Peyer's patch (tissue), 4 donors: ENCODE measurements around the gene TMPRSS15. TPM values are rescaled to one million over a fixed set of nuclear protein-coding genes. Genes with fewer than 3 reads are reported as not detected.

ENCODE experiments used
- DNase-seq, 3 donors: peaks; one replicate each; pipeline ENCODE4 v3.0.0-alpha.2; 2017 to 2019
- H3K27ac ChIP-seq, 4 donors: fragments of 200-600 bp; sonication (generic); one replicate each; pipeline ENCODE4 v1.5.1; 2016 to 2019
- H3K27me3 ChIP-seq, 2 donors: fragments of 200-600 bp; sonication (generic); one replicate each; pipeline ENCODE4 v1.5.1; 2019
- H3K36me3 ChIP-seq, 3 donors: fragments of 200-600 bp; sonication (generic); one replicate each; pipeline ENCODE4 v1.5.1; 2016 to 2019
- H3K4me1 ChIP-seq, 4 donors: fragments of 200-600 bp; sonication (generic); one replicate each; pipeline ENCODE4 v1.5.1; 2016 to 2019
- H3K4me3 ChIP-seq, 4 donors: fragments of 200-600 bp; sonication (generic); 1 replicate in 3 of 4; 2 replicates in 1 of 4; pipeline ENCODE4 v1.5.1; 2016 to 2019; ENCODE audit warnings: mild to moderate bottlenecking in 1 of 4
- H3K9me3 ChIP-seq, 4 donors: fragments of 200-600 bp; sonication (generic); one replicate each; pipeline ENCODE4 v1.5.1; 2016 to 2019; ENCODE audit warnings: mild to moderate bottlenecking in 1 of 4
- CTCF ChIP-seq, 6 experiments: fragments of 450-650 bp in 4 of 6; fragments of 200-600 bp in 2 of 6; sonication (generic) in 1 of 6; IDR thresholded peaks; one replicate each; pipeline ENCODE4 v1.5.1; 2017 to 2019; ENCODE audit warnings: antibody characterized with exemption in 6 of 6, mild to moderate bottlenecking in 3 of 6, moderate library complexity in 1 of 6
- POLR2A ChIP-seq, 2 donors: fragments of 450-650 bp; IDR thresholded peaks; one replicate each; pipeline ENCODE4 v1.5.1; 2017; ENCODE audit warnings: antibody characterized with exemption in 2 of 2, mild to moderate bottlenecking in 2 of 2, moderate library complexity in 2 of 2
- total RNA-seq, 4 donors: library from RNA; depleted of rRNA; stranded (reverse); fragments of >200 nt; gene quantifications; one replicate each; pipeline ENCODE4 v1.1.0, GENCODE V29; 2016

The TMPRSS15 gene
- total RNA-seq, 4 donors from 2014 or later = 18.0 to 70.0 (median 39.9) TPM; not detected in 1

DNA sequence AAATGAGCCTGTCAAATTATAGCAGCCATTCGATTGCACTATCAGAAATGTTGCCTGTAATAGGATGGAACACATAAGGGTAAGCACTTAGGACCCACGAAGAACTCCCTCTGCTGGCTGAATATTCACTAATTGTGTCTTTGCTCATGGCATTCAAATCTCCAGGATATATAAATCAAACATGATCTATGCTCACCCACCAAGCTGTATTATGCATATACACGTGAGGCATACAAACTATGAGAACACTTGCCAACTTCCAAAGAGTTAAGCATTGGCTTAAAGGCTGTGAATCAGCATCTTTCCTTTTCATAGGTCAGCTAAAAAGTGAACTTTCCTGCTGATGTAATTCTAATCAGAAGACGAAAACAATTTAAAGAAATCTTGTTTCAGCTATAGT, 34.5 kb downstream of the TMPRSS15 start:
- no peaks in the 10 kb centered on the region for H3K27me3 ChIP-seq
- no peak overlapping the region for H3K4me3 ChIP-seq
- no peaks in the 10 kb centered on the region for H3K36me3 ChIP-seq
- no peaks in the 10 kb centered on the region for H3K9me3 ChIP-seq
- no peak for DNase-seq
- no peaks in the 10 kb centered on the region for H3K4me1 ChIP-seq
- no peak overlapping the region for H3K27ac ChIP-seq
- TF ChIP-seq POLR2A (IDR thresholded peaks at IDR 0.05) (no peak), CTCF (IDR thresholded peaks at IDR 0.05) (no peak)

GRCh38 chr21:18368205-18368604, 35.4 kb downstream of the TMPRSS15 start:
- Histone ChIP-seq H3K27me3 (no peaks in the 10 kb centered on the region), H3K27ac (no peak overlapping the region), H3K4me1 (no peaks in the 10 kb centered on the region), H3K36me3 (no peaks in the 10 kb centered on the region), H3K4me3 (no peak overlapping the region), H3K9me3 (no peaks in the 10 kb centered on the region)
- no peak for DNase-seq
- TF ChIP-seq CTCF (IDR thresholded peaks at IDR 0.05) = no peak
- TF ChIP-seq POLR2A (IDR thresholded peaks at IDR 0.05) = no peak

DNA sequence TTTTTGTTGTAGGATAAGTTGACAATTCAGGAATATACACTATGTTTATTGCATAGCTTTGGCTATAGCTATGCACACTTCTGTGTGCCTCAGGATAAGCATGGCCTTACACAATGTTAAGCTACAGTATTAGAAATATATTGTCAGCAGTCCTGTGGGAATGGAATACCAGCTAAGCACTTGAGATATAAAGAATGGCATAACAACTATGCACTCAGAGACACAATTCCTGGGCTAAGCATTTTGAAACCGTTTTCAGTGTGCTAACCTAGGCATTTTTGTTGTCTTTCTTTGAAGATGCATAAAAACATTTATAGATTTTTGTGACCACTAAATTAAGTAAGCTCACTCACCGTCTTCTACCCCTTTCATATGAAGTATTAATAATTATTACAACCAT, 46.8 kb downstream of the TMPRSS15 start:
- TF ChIP-seq CTCF (IDR thresholded peaks at IDR 0.05) (no peak), POLR2A (IDR thresholded peaks at IDR 0.05) (no peak)

DNA sequence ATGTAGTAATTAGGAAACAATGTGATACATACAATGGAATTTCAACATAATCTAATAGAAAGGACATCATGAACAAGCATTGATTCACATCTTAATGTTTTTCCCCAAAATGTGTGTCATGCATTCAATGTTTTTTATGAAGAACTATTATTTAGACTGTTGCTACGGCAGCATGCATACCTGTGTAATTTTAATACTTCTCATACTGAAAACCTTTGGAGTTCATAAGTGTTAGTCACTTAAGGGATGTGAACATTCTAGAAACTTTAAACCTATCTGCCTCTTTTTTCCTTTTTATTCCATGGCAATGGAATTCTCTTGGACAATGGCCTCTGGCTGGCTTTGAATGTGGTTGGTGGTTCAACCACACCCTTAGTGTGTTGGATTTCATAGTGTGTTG, 48.6 kb downstream of the TMPRSS15 start:
- DNase-seq = no peak
- Histone ChIP-seq H3K9me3 (no peaks in the 10 kb centered on the region), H3K27ac (no peak overlapping the region), H3K36me3 (no peaks in the 10 kb centered on the region), H3K4me3 (no peak overlapping the region), H3K4me1 (no peaks in the 10 kb centered on the region), H3K27me3 (no peaks in the 10 kb centered on the region)
- TF ChIP-seq CTCF (IDR thresholded peaks at IDR 0.05) (no peak), POLR2A (IDR thresholded peaks at IDR 0.05) (no peak)

More for the DNA sequence above, 46.8 kb downstream of the TMPRSS15 start:
- DNase-seq = no peak
- H3K27me3 ChIP-seq = no peaks in the 10 kb centered on the region
- no peaks in the 10 kb centered on the region for H3K36me3 ChIP-seq
- no peak overlapping the region for H3K27ac ChIP-seq
- H3K4me1 ChIP-seq = no peaks in the 10 kb centered on the region
- no peak overlapping the region for H3K4me3 ChIP-seq
- no peaks in the 10 kb centered on the region for H3K9me3 ChIP-seq

DNA sequence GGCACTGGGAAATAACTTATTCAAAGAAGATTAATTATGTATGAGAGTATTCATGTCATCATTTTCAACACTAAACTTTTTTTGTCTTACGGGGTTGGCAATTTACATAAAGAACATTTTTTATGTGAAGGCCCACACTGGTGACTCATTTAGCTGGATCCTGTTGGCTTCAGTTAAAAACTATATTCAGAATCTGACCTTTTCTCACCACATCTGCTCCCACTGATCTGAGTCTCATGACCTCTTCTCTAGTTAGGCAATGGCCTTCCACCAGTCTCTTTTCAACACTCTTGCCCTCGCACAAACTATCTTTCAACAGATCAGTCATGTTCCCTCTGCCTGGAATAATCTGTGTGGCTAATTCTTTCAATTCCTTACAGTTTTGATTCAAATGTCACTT, 53.4 kb downstream of the TMPRSS15 start:
- Histone ChIP-seq H3K27me3 (no peaks in the 10 kb centered on the region), H3K9me3 (no peaks in the 10 kb centered on the region), H3K27ac (no peak overlapping the region), H3K4me3 (no peak overlapping the region), H3K36me3 (no peaks in the 10 kb centered on the region), H3K4me1 (no peaks in the 10 kb centered on the region)
- TF ChIP-seq POLR2A (IDR thresholded peaks at IDR 0.05) (no peak), CTCF (IDR thresholded peaks at IDR 0.05) (no peak)
- no peak for DNase-seq

GRCh38 chr21:18349468-18349867, 54.1 kb downstream of the TMPRSS15 start:
- Histone ChIP-seq H3K36me3 (no peaks in the 10 kb centered on the region), H3K9me3 (no peaks in the 10 kb centered on the region), H3K27me3 (no peaks in the 10 kb centered on the region), H3K4me1 (no peaks in the 10 kb centered on the region), H3K4me3 (no peak overlapping the region), H3K27ac (no peak overlapping the region)
- DNase-seq = no peak
- TF ChIP-seq POLR2A (IDR thresholded peaks at IDR 0.05) = no peak
- no peak for TF ChIP-seq CTCF (IDR thresholded peaks at IDR 0.05)
